Measurements from ENCODE around the gene TNXB. TPM values are rescaled to one million over a fixed set of nuclear protein-coding genes. Genes with fewer than 3 reads are reported as not detected.

TNXB gene
- polyA plus RNA-seq, 2 of the 4 experiments (the other 2 are of a cell fraction) = 0.80 to 1.7 TPM

GRCh38 chr6:32127717-32128592 is 18.8 kb upstream of the TNXB start, which contains the start of gene ATF6B (continued):
- no peak for TF ChIP-seq EP300 (IDR thresholded peaks at IDR 0.05)
- TF ChIP-seq MAFK (IDR thresholded peaks at IDR 0.05; ENCODE audit: partially characterized antibody) = peak; percentile 68

GRCh38 chr6:32127409-32127716 is 18.2 kb upstream of the TNXB start:
- ATAC-seq = no peak
- TF ChIP-seq CBX8 (IDR thresholded peaks at IDR 0.05) = no peak
- no peak for TF ChIP-seq BCL3 (IDR thresholded peaks at IDR 0.05)
- no peak for TF ChIP-seq RFX5 (IDR thresholded peaks at IDR 0.05)
- no peak for TF ChIP-seq FOSB (CRISPR knock-in tag; IDR thresholded peaks at IDR 0.05)
- no peak for TF ChIP-seq KDM1A (IDR thresholded peaks at IDR 0.05; ENCODE audit: low read depth)
- no peak for TF ChIP-seq KDM5A (IDR thresholded peaks at IDR 0.05)
- no peak for TF ChIP-seq GATA3 (IDR thresholded peaks at IDR 0.05; ENCODE audit: borderline replicate concordance)
- Histone ChIP-seq H3K9me3 (no peaks in the 10 kb centered on the region), H3K27ac (peak overlapping the region; percentile 90 to 97), H3K4me1 (peaks cover 16% of the 10 kb centered on the region), H3K4me3 (peak overlapping the region; percentile 95), H3K4me2 (peak overlapping the region; percentile 77)
- WGBS (ENCODE audit: missing lambda C conversion rate) = 36% methylated on average over 9 of the region's 9 CpGs
- no peak for FAIRE-seq
- ChIA-PET CTCF (interaction anchor here (1.5 to 4.8 kb wide), 4 partner anchors 8 to 71 kb away, joined by 3 to 37 read pairs (median 10); partner anchors contain the start of gene PPT2), POLR2A (interaction anchor here (1.7 to 2.7 kb wide), 2 partner anchors 8 to 68 kb away, joined by 8 to 10 read pairs; no protein-coding TSS in a partner anchor)
- no peak for DNase-seq (ENCODE audit: low read depth in 1 of 2, low spot score in 1 of 2)

DNA sequence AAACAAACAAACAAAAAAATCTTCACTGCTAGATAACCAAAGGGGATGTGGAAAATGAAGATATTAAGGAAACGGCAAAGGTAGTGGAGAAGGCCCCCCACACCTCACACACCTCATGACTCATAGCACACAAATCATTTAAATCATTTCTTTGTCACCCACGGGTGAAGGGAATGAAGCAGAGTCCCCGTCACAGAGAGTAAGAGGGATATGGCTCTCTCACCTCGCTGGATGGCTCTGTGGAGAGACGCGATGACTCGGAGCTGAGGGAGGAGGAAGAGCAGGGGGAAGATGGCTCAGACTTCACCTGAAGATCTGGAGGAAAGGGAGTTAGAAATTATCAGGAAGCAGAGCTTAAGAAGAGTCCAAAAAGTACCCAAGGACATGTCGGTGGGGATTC is 17.7 kb upstream of the TNXB start:
- TF ChIP-seq CHD4 (IDR thresholded peaks at IDR 0.05; ENCODE audit: borderline replicate concordance) (no peak), CHD2 (IDR thresholded peaks at IDR 0.05; ENCODE audit: low read length, partially characterized antibody) (no peak), SMC3 (IDR thresholded peaks at IDR 0.05) (no peak), HDAC2 (IDR thresholded peaks at IDR 0.05) (no peak), HOXB5 (CRISPR knock-in tag; IDR thresholded peaks at IDR 0.05) (no peak), ESRRA (IDR thresholded peaks at IDR 0.05; ENCODE audit: borderline replicate concordance, low read length) (no peak), ZFP36 (IDR thresholded peaks at IDR 0.05; ENCODE audit: borderline replicate concordance, partially characterized antibody) (no peak), EP300 (IDR thresholded peaks at IDR 0.05) (no peak), RNF2 (IDR thresholded peaks at IDR 0.05; ENCODE audit: borderline replicate concordance, low read depth) (no peak), KDM1A (IDR thresholded peaks at IDR 0.05; ENCODE audit: low read depth) (no peak), JUNB (IDR thresholded peaks at IDR 0.05) (no peak), CEBPB (IDR thresholded peaks at IDR 0.05) (no peak), REST (IDR thresholded peaks at IDR 0.05) (no peak), RFX5 (IDR thresholded peaks at IDR 0.05) (no peak), RCOR1 (IDR thresholded peaks at IDR 0.05; ENCODE audit: low read depth, low read length) (no peak)
- TF ChIP-seq, protein P1, sequence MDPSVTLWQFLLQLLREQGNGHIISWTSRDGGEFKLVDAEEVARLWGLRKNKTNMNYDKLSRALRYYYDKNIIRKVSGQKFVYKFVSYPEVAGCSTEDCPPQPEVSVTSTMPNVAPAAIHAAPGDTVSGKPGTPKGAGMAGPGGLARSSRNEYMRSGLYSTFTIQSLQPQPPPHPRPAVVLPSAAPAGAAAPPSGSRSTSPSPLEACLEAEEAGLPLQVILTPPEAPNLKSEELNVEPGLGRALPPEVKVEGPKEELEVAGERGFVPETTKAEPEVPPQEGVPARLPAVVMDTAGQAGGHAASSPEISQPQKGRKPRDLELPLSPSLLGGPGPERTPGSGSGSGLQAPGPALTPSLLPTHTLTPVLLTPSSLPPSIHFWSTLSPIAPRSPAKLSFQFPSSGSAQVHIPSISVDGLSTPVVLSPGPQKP (IDR thresholded peaks at IDR 0.05; ENCODE audit: low read depth, low read length) = no peak
- TF ChIP-seq, protein P2, sequence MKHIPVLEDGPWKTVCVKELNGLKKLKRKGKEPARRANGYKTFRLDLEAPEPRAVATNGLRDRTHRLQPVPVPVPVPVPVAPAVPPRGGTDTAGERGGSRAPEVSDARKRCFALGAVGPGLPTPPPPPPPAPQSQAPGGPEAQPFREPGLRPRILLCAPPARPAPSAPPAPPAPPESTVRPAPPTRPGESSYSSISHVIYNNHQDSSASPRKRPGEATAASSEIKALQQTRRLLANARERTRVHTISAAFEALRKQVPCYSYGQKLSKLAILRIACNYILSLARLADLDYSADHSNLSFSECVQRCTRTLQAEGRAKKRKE (CRISPR knock-in tag; IDR thresholded peaks at IDR 0.05; ENCODE audit: low read depth) = no peak
- TF ChIP-seq, protein P3, sequence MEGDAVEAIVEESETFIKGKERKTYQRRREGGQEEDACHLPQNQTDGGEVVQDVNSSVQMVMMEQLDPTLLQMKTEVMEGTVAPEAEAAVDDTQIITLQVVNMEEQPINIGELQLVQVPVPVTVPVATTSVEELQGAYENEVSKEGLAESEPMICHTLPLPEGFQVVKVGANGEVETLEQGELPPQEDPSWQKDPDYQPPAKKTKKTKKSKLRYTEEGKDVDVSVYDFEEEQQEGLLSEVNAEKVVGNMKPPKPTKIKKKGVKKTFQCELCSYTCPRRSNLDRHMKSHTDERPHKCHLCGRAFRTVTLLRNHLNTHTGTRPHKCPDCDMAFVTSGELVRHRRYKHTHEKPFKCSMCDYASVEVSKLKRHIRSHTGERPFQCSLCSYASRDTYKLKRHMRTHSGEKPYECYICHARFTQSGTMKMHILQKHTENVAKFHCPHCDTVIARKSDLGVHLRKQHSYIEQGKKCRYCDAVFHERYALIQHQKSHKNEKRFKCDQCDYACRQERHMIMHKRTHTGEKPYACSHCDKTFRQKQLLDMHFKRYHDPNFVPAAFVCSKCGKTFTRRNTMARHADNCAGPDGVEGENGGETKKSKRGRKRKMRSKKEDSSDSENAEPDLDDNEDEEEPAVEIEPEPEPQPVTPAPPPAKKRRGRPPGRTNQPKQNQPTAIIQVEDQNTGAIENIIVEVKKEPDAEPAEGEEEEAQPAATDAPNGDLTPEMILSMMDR (IDR thresholded peaks at IDR 0.05) = no peak
- Histone ChIP-seq H3K4me1 (peaks cover 16% of the 10 kb centered on the region), H3K27ac (no peak overlapping the region), H3K4me2 (peak overlapping the region; percentile 77), H3K9me3 (no peaks in the 10 kb centered on the region), H3K4me3 (peak overlapping the region; percentile 95; the same call in 1 of the 3 replicates)
- ChIA-PET POLR2A (no interaction called here), CTCF (interaction anchor here (0.6 to 4.8 kb wide), 5 partner anchors 7 to 276 kb away, joined by 3 to 37 read pairs (median 9); partner anchors contain the start of gene PPT2)
- no peak for FAIRE-seq
- WGBS (ENCODE audit: missing lambda C conversion rate) = 55% methylated on average over 8 of the region's 8 CpGs
- no peak for DNase-seq (ENCODE audit: low read depth in 1 of 2, low spot score in 1 of 2)
- ATAC-seq = no peak
